ENCODE data around the gene NAA80.

DNA sequence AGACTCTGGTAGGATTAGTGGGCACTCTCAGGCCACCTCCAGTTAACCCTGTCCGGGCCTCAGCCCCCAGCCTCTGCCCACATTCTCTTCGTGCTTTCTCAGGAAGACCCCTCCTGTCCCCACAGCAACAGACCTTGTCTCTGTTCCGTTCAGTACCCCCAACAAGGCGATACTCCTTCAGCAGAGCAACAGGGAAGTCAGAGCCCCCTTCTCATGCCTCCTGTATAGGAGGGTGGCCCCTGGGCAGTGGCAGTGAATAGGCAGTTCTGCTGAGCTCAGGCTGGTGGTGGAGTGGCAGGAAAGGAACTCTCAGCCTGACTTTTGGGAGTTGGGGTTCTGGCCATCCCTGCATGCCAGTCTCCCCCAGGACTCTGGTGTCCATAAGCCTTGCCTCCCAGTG is 29.7 kb downstream of the NAA80 start:
- no peak for TF ChIP-seq CTCF (IDR thresholded peaks at IDR 0.05)
- TF ChIP-seq POLR2A (IDR thresholded peaks at IDR 0.05) = no peak

Measured in lower leg skin (tissue), 3 donors.